Activated CD8-positive, alpha-beta T cell treated with anti-CD3 and anti-CD28 coated beads for 36 hours (primary cell): ENCODE results near the gene NUMBL. TPM values are rescaled to one million over a fixed set of nuclear protein-coding genes. Genes with fewer than 3 reads are reported as not detected.
A peak's percentile ranks its signal among the peaks of the same experiment; 100 is the strongest.

Experiments
- ATAC-seq: fragments of 200-7000 bp; cut with Tn5 transposase; one replicate; pipeline ENCODE4 v1.10.0; 2021; ENCODE audit warnings: mild to moderate bottlenecking, moderate library complexity
- CTCF ChIA-PET: fragments of 350-600 bp; sonication (Branson Sonifier 250); formaldehyde crosslinking; loops from one replicate; lab custom pipeline; 2021; ENCODE audit warnings: antibody characterized with exemption; lab: Charles Lee
- POLR2A ChIA-PET: fragments of 350-600 bp; sonication (Branson Sonifier 250); formaldehyde crosslinking; loops from one replicate; lab custom pipeline; 2021; ENCODE audit warnings: antibody characterized with exemption; lab: Charles Lee
- DNase-seq: peaks from one replicate; pipeline ENCODE4 v3.0.0-alpha.2; 2020
- H3K27ac Mint-ChIP-seq: one replicate; pipeline ENCODE4 v1.8.0; 2021; ENCODE audit warnings: mild to moderate bottlenecking, mixed read lengths
- H3K27me3 Mint-ChIP-seq: one replicate; pipeline ENCODE4 v1.8.0; 2021; ENCODE audit warnings: mixed read lengths
- H3K36me3 Mint-ChIP-seq: one replicate; pipeline ENCODE4 v1.8.0; 2021; ENCODE audit warnings: low read depth, mixed read lengths
- H3K4me1 Mint-ChIP-seq: one replicate; pipeline ENCODE4 v1.8.0; 2021; ENCODE audit warnings: low read depth, mixed read lengths
- H3K4me3 Mint-ChIP-seq: one replicate; pipeline ENCODE4 v1.8.0; 2021; ENCODE audit warnings: mild to moderate bottlenecking, moderate library complexity, mixed read lengths
- H3K9me3 Mint-ChIP-seq: one replicate; pipeline ENCODE4 v1.8.0; 2021; ENCODE audit warnings: mixed read lengths
- intact Hi-C: fragments of 100-400 bp; cut with micrococcal nuclease; formaldehyde crosslinking; loops from one replicate; pipeline ENCODE4 v1.10.0; 2022
- total RNA-seq, 2 experiments: library from RNA; stranded (reverse); gene quantifications; one replicate each; pipeline ENCODE4 v1.2.3, GENCODE V29; 2021
- TF ChIP-seq, protein P1 (sequence below): fragments of 200-600 bp; IDR thresholded peaks from one replicate; pipeline ENCODE4 v1.8.0; 2022; ENCODE audit warnings: antibody characterized with exemption, mild to moderate bottlenecking

NUMBL gene
- total RNA-seq, 2 experiments from 2014 or later: 13.7 to 17.7 TPM

DNA sequence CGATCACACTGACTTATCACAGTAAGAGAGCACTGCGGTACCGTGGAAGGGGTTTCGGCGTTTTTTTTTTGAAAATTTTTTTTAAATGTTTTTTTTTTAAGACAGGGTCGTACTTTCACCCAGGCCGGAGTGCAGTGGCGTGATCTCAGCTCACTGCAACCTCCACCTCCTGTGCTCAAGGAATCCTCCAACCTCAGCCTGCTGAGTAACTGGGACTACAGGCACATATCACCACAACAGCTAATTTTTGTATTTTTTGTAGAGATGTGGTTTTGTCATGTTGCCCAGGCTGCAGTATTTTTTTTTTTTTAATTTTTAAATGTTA is 70.3 kb downstream of the NUMBL start:
- Mint-ChIP-seq H3K27me3 (no peaks in the 10 kb centered on the region), H3K4me3 (no peak overlapping the region), H3K36me3 (peaks cover 43% of the 10 kb centered on the region), H3K9me3 (no peaks in the 10 kb centered on the region), H3K27ac (peak overlapping the region; percentile 71), H3K4me1 (peaks cover 20% of the 10 kb centered on the region)
- intact Hi-C loops: no loop called here
- CTCF ChIA-PET: interaction anchor here (11.3 kb wide), 1 partner anchor 14 kb away, joined by 126 read pairs; no protein-coding TSS in a partner anchor
- POLR2A ChIA-PET: interaction anchor here (0.7 to 1.1 kb wide), 2 partner anchors 11 to 34 kb away, joined by 3 read pairs; no protein-coding TSS in a partner anchor
- no peak for ATAC-seq
- TF ChIP-seq, protein P1, sequence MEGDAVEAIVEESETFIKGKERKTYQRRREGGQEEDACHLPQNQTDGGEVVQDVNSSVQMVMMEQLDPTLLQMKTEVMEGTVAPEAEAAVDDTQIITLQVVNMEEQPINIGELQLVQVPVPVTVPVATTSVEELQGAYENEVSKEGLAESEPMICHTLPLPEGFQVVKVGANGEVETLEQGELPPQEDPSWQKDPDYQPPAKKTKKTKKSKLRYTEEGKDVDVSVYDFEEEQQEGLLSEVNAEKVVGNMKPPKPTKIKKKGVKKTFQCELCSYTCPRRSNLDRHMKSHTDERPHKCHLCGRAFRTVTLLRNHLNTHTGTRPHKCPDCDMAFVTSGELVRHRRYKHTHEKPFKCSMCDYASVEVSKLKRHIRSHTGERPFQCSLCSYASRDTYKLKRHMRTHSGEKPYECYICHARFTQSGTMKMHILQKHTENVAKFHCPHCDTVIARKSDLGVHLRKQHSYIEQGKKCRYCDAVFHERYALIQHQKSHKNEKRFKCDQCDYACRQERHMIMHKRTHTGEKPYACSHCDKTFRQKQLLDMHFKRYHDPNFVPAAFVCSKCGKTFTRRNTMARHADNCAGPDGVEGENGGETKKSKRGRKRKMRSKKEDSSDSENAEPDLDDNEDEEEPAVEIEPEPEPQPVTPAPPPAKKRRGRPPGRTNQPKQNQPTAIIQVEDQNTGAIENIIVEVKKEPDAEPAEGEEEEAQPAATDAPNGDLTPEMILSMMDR: no peak
- no peak for DNase-seq

DNA sequence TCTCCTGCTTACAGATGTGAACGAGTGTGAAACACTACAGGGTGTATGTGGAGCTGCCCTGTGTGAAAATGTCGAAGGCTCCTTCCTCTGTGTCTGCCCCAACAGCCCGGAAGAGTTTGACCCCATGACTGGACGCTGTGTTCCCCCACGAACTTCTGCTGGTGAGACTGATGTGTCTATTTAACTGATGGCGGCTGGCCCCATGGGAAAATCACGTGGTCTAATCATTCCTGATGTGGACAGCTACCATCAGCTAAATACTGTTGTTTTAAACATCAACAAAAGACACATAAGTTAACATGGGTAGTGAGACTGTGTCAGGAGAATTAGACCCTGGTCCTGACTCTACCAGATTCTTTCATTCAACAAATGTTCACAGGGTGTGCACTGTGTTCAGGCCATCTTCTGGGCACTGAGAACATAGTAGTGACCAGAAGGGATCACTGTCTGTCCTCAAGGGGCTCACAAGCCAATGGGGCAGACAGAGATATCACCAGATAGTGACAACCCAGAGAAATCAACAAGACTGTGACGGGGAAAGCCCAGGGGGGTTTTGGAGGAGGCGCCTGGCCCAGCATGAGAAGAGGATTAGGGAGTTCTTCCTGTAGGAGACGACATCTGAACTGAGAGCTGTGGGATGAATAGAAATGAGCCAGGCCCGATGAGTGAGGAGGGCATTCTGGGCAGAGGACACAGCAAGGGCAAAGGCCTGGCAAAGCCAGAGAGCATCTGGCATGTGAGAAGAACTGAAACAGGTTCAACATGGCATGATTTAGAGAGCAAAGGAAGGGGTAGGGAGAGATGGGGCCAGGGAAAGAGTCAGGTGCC is 70.9 kb downstream of the NUMBL start:
- Mint-ChIP-seq H3K9me3 (no peaks in the 10 kb centered on the region), H3K4me3 (no peak overlapping the region), H3K27ac (peak overlapping the region; percentile 71), H3K4me1 (peaks cover 22% of the 10 kb centered on the region), H3K36me3 (peaks cover 44% of the 10 kb centered on the region), H3K27me3 (no peaks in the 10 kb centered on the region)
- intact Hi-C loops: no loop called here
- TF ChIP-seq, protein P1: no peak
- no peak for DNase-seq
- POLR2A ChIA-PET: interaction anchor here (0.6 to 1.1 kb wide), 4 partner anchors 10 to 115 kb away, joined by 3 to 4 read pairs (median 3); no protein-coding TSS in a partner anchor
- no peak for ATAC-seq
- CTCF ChIA-PET: interaction anchor here (0.8 to 11.3 kb wide), 2 partner anchors 15 to 45 kb away, joined by 3 to 126 read pairs; no protein-coding TSS in a partner anchor

DNA sequence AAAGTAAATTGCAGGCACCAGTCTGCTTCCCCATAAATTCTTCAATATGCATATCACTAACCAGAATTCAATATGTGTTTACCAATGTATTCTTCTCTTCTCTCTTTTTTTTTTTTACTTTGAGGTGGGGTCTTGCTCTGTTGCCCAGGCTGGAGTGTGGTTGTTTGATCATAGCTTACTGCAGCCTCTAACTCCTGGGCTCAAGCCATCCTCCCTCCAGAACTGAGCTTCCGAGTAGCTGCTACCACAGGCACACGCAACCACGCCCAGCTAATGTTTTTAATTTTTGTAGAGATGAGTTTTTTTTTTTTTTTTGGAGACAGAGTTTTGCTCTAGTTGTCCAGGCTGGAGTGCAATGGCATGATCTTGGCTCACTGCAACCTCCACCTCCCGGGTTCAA is 72.5 kb downstream of the NUMBL start:
- Mint-ChIP-seq H3K27ac (peak overlapping the region; percentile 73), H3K4me3 (no peak overlapping the region), H3K27me3 (no peaks in the 10 kb centered on the region), H3K4me1 (peaks cover 22% of the 10 kb centered on the region), H3K36me3 (peaks cover 41% of the 10 kb centered on the region), H3K9me3 (no peaks in the 10 kb centered on the region)
- DNase-seq: no peak
- ChIA-PET CTCF (interaction anchor here (11.3 kb wide), 1 partner anchor 16 kb away, joined by 126 read pairs; no protein-coding TSS in a partner anchor), POLR2A (no interaction called here)
- TF ChIP-seq, protein P1: no peak
- intact Hi-C loops: no loop called here
- ATAC-seq: no peak

- intact Hi-C loops: no loop called here
- peak overlapping the region; percentile 37 for H3K27ac Mint-ChIP-seq
- ChIA-PET CTCF (interaction anchor here (1.6 to 11.3 kb wide), 3 partner anchors 13 to 17 kb away, joined by 4 to 126 read pairs (median 15); partner anchors contain the start of gene LTBP4), POLR2A (interaction anchor here (1.1 kb wide), 2 partner anchors 9 to 76 kb away, joined by 3 read pairs; no protein-coding TSS in a partner anchor)
- TF ChIP-seq, protein P1: no peak
- H3K4me1 Mint-ChIP-seq: peaks cover 32% of the 10 kb centered on the region
- no peaks in the 10 kb centered on the region for H3K9me3 Mint-ChIP-seq
- no peak for ATAC-seq
- no peak for DNase-seq
- no peak overlapping the region for H3K4me3 Mint-ChIP-seq
- no peaks in the 10 kb centered on the region for H3K27me3 Mint-ChIP-seq
- peaks cover 43% of the 10 kb centered on the region for H3K36me3 Mint-ChIP-seq
Observed at GRCh38 chr19:40616941-40617340, 73.5 kb downstream of the NUMBL start.

DNA sequence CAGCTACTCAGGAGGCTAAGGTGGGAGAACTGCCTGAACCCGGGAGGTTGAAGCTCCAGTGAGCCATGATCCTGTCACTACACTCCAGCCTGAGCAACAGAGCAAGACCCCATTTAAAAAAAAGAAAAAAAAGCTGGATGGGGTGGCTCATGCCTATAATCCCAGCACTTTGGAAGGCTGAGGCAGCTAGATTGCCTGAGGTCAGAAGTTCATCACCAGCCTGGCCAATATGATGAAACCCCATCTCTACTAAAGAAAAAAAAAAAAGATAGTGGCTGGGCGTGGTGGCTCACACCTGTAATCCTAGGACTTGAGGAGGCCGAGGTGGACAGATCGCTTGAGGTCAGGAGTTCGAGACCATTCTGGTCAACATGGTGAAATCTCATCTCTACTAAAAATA is 74.3 kb downstream of the NUMBL start:
- ATAC-seq (no peak), DNase-seq (no peak)
- Mint-ChIP-seq H3K36me3 (peaks cover 37% of the 10 kb centered on the region), H3K4me3 (no peak overlapping the region), H3K4me1 (peaks cover 36% of the 10 kb centered on the region), H3K27ac (peak overlapping the region; percentile 99), H3K27me3 (no peaks in the 10 kb centered on the region), H3K9me3 (no peaks in the 10 kb centered on the region)
- ChIA-PET POLR2A (interaction anchor here (1.1 to 3.6 kb wide), 4 partner anchors 10 to 77 kb away, joined by 3 to 31 read pairs (median 4); no protein-coding TSS in a partner anchor), CTCF (interaction anchor here (1.3 to 11.3 kb wide), 4 partner anchors 12 to 47 kb away, joined by 4 to 126 read pairs (median 10); partner anchors contain the start of gene LTBP4)
- intact Hi-C loops: no loop called here
- TF ChIP-seq, protein P1: no peak
